Aorta (tissue), 5 donors: ENCODE results near the gene WDFY3. TPM values are rescaled to one million over a fixed set of nuclear protein-coding genes. Genes with fewer than 3 reads are reported as not detected.

Source experiments
- ATAC-seq: fragments of 200-7000 bp; cut with Tn5 transposase; one replicate; pipeline ENCODE4 v1.9.1; 2022; ENCODE audit warnings: moderate library complexity; ENCODE audit not compliant: low FRiP score
- DNase-seq, 2 donors: peaks; one replicate each; pipeline ENCODE4 v3.0.0-alpha.2; 2020
- H3K27ac ChIP-seq, 2 donors: one replicate each; pipeline ENCODE4 v1.5.1; 2013; ENCODE audit warnings: low read length in 2 of 2, mild to moderate bottlenecking in 2 of 2, moderate library complexity in 2 of 2, control low read depth in 1 of 2, inconsistent platforms in 1 of 2, low read depth in 1 of 2
- H3K27me3 ChIP-seq, 2 donors: one replicate each; pipeline ENCODE4 v1.6.1; 2013; ENCODE audit warnings: control low read depth in 1 of 2, low read length in 1 of 2, mild to moderate bottlenecking in 1 of 2, moderate library complexity in 1 of 2; ENCODE audit not compliant: insufficient read depth in 2 of 2, control insufficient read depth in 1 of 2
- H3K36me3 ChIP-seq, 2 donors: one replicate each; pipeline ENCODE4 v1.6.1; 2013; ENCODE audit warnings: control low read depth in 1 of 2, low read length in 1 of 2, mild to moderate bottlenecking in 1 of 2; ENCODE audit not compliant: insufficient read depth in 2 of 2, control insufficient read depth in 1 of 2
- H3K4me1 ChIP-seq, 2 donors: one replicate each; pipeline ENCODE4 v1.6.1; 2013; ENCODE audit warnings: low read length in 2 of 2, control low read depth in 1 of 2, mild to moderate bottlenecking in 1 of 2, moderate library complexity in 1 of 2; ENCODE audit not compliant: insufficient read depth in 2 of 2, control insufficient read depth in 1 of 2
- H3K4me3 ChIP-seq, 2 donors: one replicate each; pipeline ENCODE4 v1.5.1; 2013; ENCODE audit warnings: low read length in 2 of 2, control low read depth in 1 of 2, mild to moderate bottlenecking in 1 of 2
- H3K9me3 ChIP-seq: one replicate; pipeline ENCODE4 v1.6.1; 2013; ENCODE audit warnings: mild to moderate bottlenecking, low read length; ENCODE audit not compliant: control insufficient read depth
- WGBS, 2 donors: extraction: QIAGEN DNeasy Blood & Tissue Kit; methylation state at CpG; one replicate each; pipeline ENCODE4 v1.1.7; 2013; 5-methylcytosine and 5-hydroxymethylcytosine counted together
- intact Hi-C, 2 donors: fragments of 100-400 bp; cut with DNase I; formaldehyde crosslinking; loops; one replicate each; pipeline versions ENCODE4 v1.14.2 to v1.15.0; 2022
- polyA plus RNA-seq, 2 donors: library from polyadenylated mRNA; stranded (reverse); fragments of 200-250 nt; gene quantifications; one replicate each; pipeline ENCODE4 v1.2.3, GENCODE V29; 2013
- total RNA-seq, 2 donors: library from RNA; stranded (reverse); fragmentation: NEBNext Ultra II Directional; extraction: Animal tissue kit (Norgen Biotek cat#: 25700); gene quantifications; one replicate each; pipeline ENCODE4 v1.2.1, GENCODE V29; 2021
- donor health status: healthy with polysubstance abuse.
- donor health status: Bipolar disorder and iron deficiency.
- donor health status: DM: no; HTN: no; CAD: no.
- donor health status: DM: no; HTN: no; CAD: no.
- donor health status: DM: yes; HTN: yes; CAD: no.

Gene WDFY3
- total and polyA plus RNA-seq, 4 donors: 3.4 to 177 (median 69.5) TPM

DNA sequence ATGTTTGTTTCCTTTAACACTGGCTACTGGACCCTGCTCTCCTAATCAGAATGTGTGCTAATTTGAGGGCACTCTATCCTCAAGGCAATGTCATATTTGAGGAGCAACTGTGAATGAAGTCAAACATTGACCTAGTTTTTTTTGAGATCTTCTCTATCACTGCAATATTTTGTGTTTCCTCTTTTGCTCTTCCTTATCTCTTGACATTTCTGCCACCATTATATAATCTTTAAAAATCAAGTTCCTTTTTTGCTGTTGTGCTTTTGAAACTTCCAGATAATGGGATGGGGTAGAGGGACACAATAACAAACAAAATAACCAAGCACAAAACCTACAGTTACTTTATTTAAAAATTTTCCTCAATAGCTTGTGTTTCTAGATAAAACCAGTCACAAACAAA, 7.4 kb upstream of the WDFY3 start:
- Histone ChIP-seq H3K4me3 (no peak overlapping the region), H3K36me3 (no peaks in the 10 kb centered on the region), H3K27me3 (no peaks in the 10 kb centered on the region), H3K27ac (no peak overlapping the region), H3K9me3 (no peaks in the 10 kb centered on the region), H3K4me1 (no peaks in the 10 kb centered on the region)
- DNase-seq: no peak
- ATAC-seq: no peak
- intact Hi-C loops: loop anchor here (2.0 to 5.0 kb wide), 2 partner anchors 223 to 392 kb away; partner anchors contain the start of gene CDS1 (in 1 of the 2)

- no peaks in the 10 kb centered on the region for H3K27me3 ChIP-seq
- H3K4me3 ChIP-seq: no peak overlapping the region
- no peaks in the 10 kb centered on the region for H3K4me1 ChIP-seq
- ATAC-seq (no peak), DNase-seq (no peak)
- no peaks in the 10 kb centered on the region for H3K9me3 ChIP-seq
- H3K36me3 ChIP-seq: no peaks in the 10 kb centered on the region
- WGBS, 2 donors: 2 to 6% methylated on average over 3 of the region's 3 CpGs
- intact Hi-C loops: loop anchor here in 1 of 2 donors (2.0 to 5.0 kb wide), 2 partner anchors 221 to 389 kb away; partner anchors contain the start of gene CDS1
- H3K27ac ChIP-seq: no peak overlapping the region
These were observed 4.9 kb upstream of the WDFY3 start for GRCh38 chr4:84971319-84971932.

DNA sequence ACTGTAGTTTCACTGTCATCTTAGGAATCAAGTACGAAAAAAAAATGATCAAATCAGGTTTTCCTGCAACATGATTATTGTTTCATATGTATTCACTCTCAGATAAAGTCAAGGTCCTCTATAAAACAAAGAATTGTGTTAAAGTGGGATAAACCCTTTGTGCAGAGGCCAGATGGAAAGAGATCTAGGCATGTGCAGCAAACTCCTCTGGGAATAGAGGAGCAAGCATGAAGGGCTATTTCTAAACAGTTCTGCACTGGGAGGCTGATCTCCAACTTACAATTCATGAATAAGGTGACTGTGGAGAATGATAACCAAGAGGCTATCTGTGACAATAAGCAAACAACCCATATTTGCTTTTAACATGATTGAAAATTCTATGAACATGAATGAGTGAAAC, 2.4 kb upstream of the WDFY3 start:
- DNase-seq (no peak), ATAC-seq (no peak)
- Histone ChIP-seq H3K36me3 (no peaks in the 10 kb centered on the region), H3K27ac (no peak overlapping the region), H3K9me3 (no peaks in the 10 kb centered on the region), H3K4me3 (no peak overlapping the region), H3K4me1 (peaks cover 0 to 2% of the 10 kb centered on the region in 2 donors), H3K27me3 (no peaks in the 10 kb centered on the region)
- intact Hi-C loops: loop anchor here (10.0 kb wide), 3 partner anchors 64 to 164 kb away; no protein-coding TSS in a partner anchor
- WGBS, 2 donors: 85 to 89% methylated on average over 1 of the region's 1 CpG

- H3K4me1 ChIP-seq: peaks cover 2% of the 10 kb centered on the region in 2 donors
- H3K27ac ChIP-seq: peak overlapping the region; percentile 62 to 87
- no peaks in the 10 kb centered on the region for H3K9me3 ChIP-seq
- WGBS, 2 donors: 0 to 1% methylated on average over 7 of the region's 7 CpGs
- intact Hi-C loops: loop anchor here (10.0 kb wide), 3 partner anchors 62 to 162 kb away; no protein-coding TSS in a partner anchor
- no peaks in the 10 kb centered on the region for H3K27me3 ChIP-seq
- H3K4me3 ChIP-seq: peak overlapping the region; percentile 78 to 93
- no peaks in the 10 kb centered on the region for H3K36me3 ChIP-seq
- ATAC-seq: peak; percentile 75
- DNase-seq: no peak
These were observed 777 bp upstream of the WDFY3 start for GRCh38 chr4:84967243-84967690.

DNA sequence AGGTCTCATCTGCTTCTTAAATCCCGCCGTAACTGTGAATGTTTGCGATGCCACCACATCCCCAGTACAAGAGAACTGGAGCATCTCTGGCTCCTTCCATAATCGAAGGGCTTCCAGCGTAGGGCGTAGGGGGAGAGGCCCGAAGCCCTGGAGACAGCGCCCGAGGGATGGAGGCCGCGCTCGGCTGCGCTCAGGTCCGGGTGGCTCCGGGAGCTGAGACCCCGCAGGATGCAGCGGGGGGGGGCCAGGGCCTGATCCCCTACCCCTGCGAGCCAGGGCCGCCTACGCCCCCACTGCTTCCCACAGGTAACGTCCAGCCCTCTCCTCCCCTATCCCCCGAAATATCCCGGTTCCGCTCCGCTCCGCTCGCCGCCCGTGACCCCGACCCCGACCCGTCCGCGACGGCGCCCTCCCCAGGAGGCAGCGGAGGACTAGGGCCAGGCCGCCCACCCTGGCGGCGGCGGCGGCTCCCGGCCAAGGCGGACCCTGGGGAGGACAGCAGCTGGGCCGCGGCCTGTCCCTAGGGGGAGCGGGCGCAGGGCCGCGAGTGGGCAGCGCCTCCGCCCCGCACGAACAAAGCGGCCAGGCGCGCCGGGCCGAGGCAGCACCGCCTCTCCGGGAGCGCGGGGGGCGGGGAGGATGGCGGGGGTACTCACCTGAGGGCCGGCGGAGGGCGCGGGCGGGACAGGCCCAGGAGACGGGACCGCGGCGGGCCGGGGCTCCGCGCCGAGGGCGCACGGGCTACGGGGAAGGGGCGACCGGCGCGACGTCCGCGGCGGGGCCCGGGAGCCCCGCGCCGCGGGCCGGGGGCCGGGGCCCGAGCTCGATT, 723 bp downstream of the WDFY3 start:
- peak; percentile 64 to 83 for DNase-seq
- no peaks in the 10 kb centered on the region for H3K36me3 ChIP-seq

GRCh38 chr4:84964995-84965552, 1.4 kb downstream of the WDFY3 start:
- DNase-seq (no peak), ATAC-seq (no peak)
- H3K27me3 ChIP-seq: no peaks in the 10 kb centered on the region
- peak overlapping the region; percentile 78 to 93 for H3K4me3 ChIP-seq
- 8 to 12% methylated on average over 6 of the region's 6 CpGs for WGBS, 2 donors
- peak overlapping the region in 1 of 2 donors; percentile 70 for H3K27ac ChIP-seq
- H3K4me1 ChIP-seq: peaks cover 2 to 3% of the 10 kb centered on the region in 2 donors
- intact Hi-C loops: loop anchor here (10.0 kb wide), 3 partner anchors 60 to 160 kb away; no protein-coding TSS in a partner anchor
- H3K36me3 ChIP-seq: no peaks in the 10 kb centered on the region
- no peaks in the 10 kb centered on the region for H3K9me3 ChIP-seq

More for the DNA sequence above, 723 bp downstream of the WDFY3 start:
- intact Hi-C loops: loop anchor here (10.0 kb wide), 3 partner anchors 61 to 161 kb away; no protein-coding TSS in a partner anchor
- WGBS, 2 donors: 1% methylated on average over 68 to 98 of the region's 98 CpGs
- no peaks in the 10 kb centered on the region for H3K27me3 ChIP-seq
- peak overlapping the region; percentile 80 to 87 for H3K27ac ChIP-seq
- H3K4me1 ChIP-seq: peaks cover 2 to 3% of the 10 kb centered on the region in 2 donors
- H3K4me3 ChIP-seq: peak overlapping the region; percentile 78 to 93
- peak; percentile 55 for ATAC-seq
- H3K9me3 ChIP-seq: no peaks in the 10 kb centered on the region

DNA sequence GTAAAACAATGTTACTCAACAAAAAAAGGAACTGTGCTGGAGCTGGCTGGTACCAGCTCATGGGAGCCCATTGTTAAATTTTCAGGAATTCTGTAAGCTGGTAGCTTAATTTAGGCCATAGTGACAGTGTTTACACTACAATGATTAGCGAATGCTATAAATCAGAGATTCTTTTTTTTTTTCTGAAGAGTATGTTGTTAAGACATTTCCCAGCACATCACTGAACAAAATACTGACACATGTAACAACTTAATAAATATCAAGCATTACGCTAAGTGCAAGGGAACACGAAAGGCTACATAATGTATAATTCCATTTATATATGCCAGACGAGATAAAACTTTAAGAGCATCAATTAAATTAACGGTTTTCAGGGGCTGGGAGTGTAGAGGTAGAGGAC, 4.4 kb downstream of the WDFY3 start:
- peaks cover 6 to 7% of the 10 kb centered on the region in 2 donors for H3K4me1 ChIP-seq

DNA sequence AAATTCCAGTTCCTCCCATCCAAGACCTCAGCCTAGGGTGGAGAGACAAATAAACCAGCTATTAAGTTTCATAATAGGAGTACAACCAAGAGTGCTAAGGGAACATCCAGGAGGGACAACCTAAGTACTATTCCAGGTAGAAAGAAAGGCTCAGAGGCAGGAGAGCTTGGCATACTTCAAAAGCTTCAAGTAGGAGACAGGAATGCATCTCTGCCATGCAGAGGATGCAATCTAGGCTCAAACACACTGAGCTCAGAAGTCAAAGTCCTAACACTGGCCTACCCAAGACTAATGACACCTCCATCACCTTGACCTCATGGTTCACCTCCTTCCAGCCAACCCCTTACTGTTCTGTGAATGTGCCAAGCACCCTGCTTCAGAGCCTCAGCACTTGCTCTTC, 8.1 kb downstream of the WDFY3 start:
- DNase-seq (no peak), ATAC-seq (no peak)
- H3K4me3 ChIP-seq: no peak overlapping the region
- no peaks in the 10 kb centered on the region for H3K27me3 ChIP-seq
- intact Hi-C loops: no loop called here
- no peaks in the 10 kb centered on the region for H3K36me3 ChIP-seq
- no peak overlapping the region for H3K27ac ChIP-seq
- peaks cover 4 to 7% of the 10 kb centered on the region in 2 donors for H3K4me1 ChIP-seq
- H3K9me3 ChIP-seq: no peaks in the 10 kb centered on the region

More for the DNA sequence above, 4.4 kb downstream of the WDFY3 start:
- no peak overlapping the region for H3K4me3 ChIP-seq
- H3K27me3 ChIP-seq: no peaks in the 10 kb centered on the region
- H3K9me3 ChIP-seq: no peaks in the 10 kb centered on the region
- ATAC-seq (no peak), DNase-seq (no peak)
- whole genome bisulfite sequencing, 2 donors: 78 to 79% methylated on average over 5 of the region's 5 CpGs
- no peak overlapping the region for H3K27ac ChIP-seq
- intact Hi-C loops: loop anchor here (10.0 kb wide), 3 partner anchors 57 to 157 kb away; no protein-coding TSS in a partner anchor
- no peaks in the 10 kb centered on the region for H3K36me3 ChIP-seq
